ENCODE measurements around the gene ARHGAP45. TPM values are rescaled to one million over a fixed set of nuclear protein-coding genes. Genes with fewer than 3 reads are reported as not detected.

ARHGAP45 gene
- total and polyA plus RNA-seq, 2 of the 8 experiments (the other 6 are each of a cell fraction or from before 2014, with no cell fraction given) = 31.4 to 41.8 TPM

- Histone ChIP-seq H3K27me3 (replicated peaks in 1 of 4; ENCODE audit: control insufficient read depth in 3 of 4, extremely low read depth in 1 of 4, insufficient read depth in 3 of 4, low read length in 3 of 4) (no peaks in the 10 kb centered on the region), H4K91ac (replicated peaks; ENCODE audit: insufficient read length, low read length) (no peak overlapping the region), H3K36me3 (ENCODE audit: control insufficient read depth in 2 of 4, insufficient read depth in 4 of 4, low read length in 3 of 4) (peaks cover 0 to 34% (median 7%) of the 10 kb centered on the region in 4 experiments; a peak in 4 of 8 replicates), H3K79me1 (ENCODE audit: low read depth, low read length) (no peaks in the 10 kb centered on the region), H3K27ac (ENCODE audit: low read depth, low read length) (peak overlapping the region; percentile 17; the same call in 1 of the 2 replicates), H3K4me2 (ENCODE audit: insufficient read depth in 1 of 2, low read depth in 2 of 2, low read length in 2 of 2) (no peak overlapping the region; a peak in 1 of 4 replicates), H2AK5ac (ENCODE audit: low read depth, low read length) (no peak overlapping the region), H3K4ac (replicated peaks; ENCODE audit: insufficient read length, low read depth, low read length) (no peak overlapping the region), H2BK120ac (replicated peaks; ENCODE audit: low read depth, low read length) (no peak overlapping the region), H3K9ac (replicated peaks in 1 of 4; ENCODE audit: extremely low read depth in 1 of 4, low read depth in 3 of 4, low read length in 3 of 4) (no peak overlapping the region), H2BK5ac (ENCODE audit: low read depth, low read length) (peak overlapping the region; percentile 52), H3K18ac (ENCODE audit: extremely low read depth, low read length) (peak overlapping the region; percentile 78), H3K79me2 (ENCODE audit: control insufficient read depth in 1 of 2, insufficient read depth in 2 of 2, low read length in 2 of 2) (no peaks in the 10 kb centered on the region), H2BK20ac (ENCODE audit: low read length) (no peak overlapping the region), H3K4me3 (ENCODE audit: extremely low read depth in 1 of 4, insufficient read depth in 2 of 4, low read depth in 3 of 4, low read length in 4 of 4) (no peak overlapping the region), H2AFZ (ENCODE audit: low read length) (no peak overlapping the region), H4K20me1 (replicated peaks in 1 of 2; ENCODE audit: control insufficient read depth in 1 of 2, insufficient read depth in 2 of 2, low read length in 2 of 2) (peaks cover 2 to 8% of the 10 kb centered on the region in 2 experiments), H2BK12ac (ENCODE audit: low read depth, low read length) (peak overlapping the region; percentile 87; the same call in 1 of the 2 replicates), H3K23me2 (ENCODE audit: low read depth, low read length) (no peaks in the 10 kb centered on the region), H3K14ac (ENCODE audit: insufficient read length) (no peak overlapping the region), H4K8ac (ENCODE audit: extremely low read depth, insufficient read depth, low read length) (peak overlapping the region; percentile 78), H3K56ac (replicated peaks; ENCODE audit: insufficient read length, low read depth, low read length) (no peak overlapping the region), H4K5ac (ENCODE audit: insufficient read length, low read depth, low read length) (peak overlapping the region; percentile 56), H3K9me3 (ENCODE audit: insufficient read depth in 2 of 2, low read depth in 1 of 2, low read length in 1 of 2) (no peaks in the 10 kb centered on the region), H3K4me1 (replicated peaks in 1 of 4; ENCODE audit: control insufficient read depth in 3 of 4, insufficient read depth in 4 of 4, low read length in 3 of 4) (peaks cover 0 to 3% (median 2%) of the 10 kb centered on the region in 4 experiments; a peak in 5 of 7 replicates), H3K23ac (ENCODE audit: insufficient read length) (no peak overlapping the region), H2BK15ac (ENCODE audit: low read length) (peak overlapping the region; percentile 29; the same call in 1 of the 2 replicates)
- no peak for FAIRE-seq
- WGBS, 2 experiments (ENCODE audit: extremely low coverage in 1 of 2, insufficient coverage in 1 of 2, insufficient read length in 1 of 2, insufficient replicate concordance in 2 of 2, low coverage in 1 of 2, low lambda C conversion rate in 2 of 2, missing lambda C conversion rate in 1 of 2) = 77% methylated on average over 28 of the region's 44 CpGs; no CpG with 5 or more reads in 1 of the 2 experiments
- CTCF ChIA-PET (ENCODE audit: partially characterized antibody) = interaction anchor here (0.6 to 3.7 kb wide), 48 partner anchors 8 to 703 kb away, joined by 3 to 27 read pairs (median 5); partner anchors contain the start of genes ARHGAP45, CBARP and SBNO2
- POLR2A ChIA-PET (ENCODE audit: partially characterized antibody) = interaction anchor here (0.9 to 3.1 kb wide), 12 partner anchors 10 to 162 kb away, joined by 3 to 24 read pairs (median 4); partner anchors contain the start of genes CNN2, FAM174C and GPX4
- DNase-seq (ENCODE audit: low read depth in 1 of 2, low spot score in 2 of 2) = peak; percentile 80 to 99
- TF ChIP-seq, protein P1, sequence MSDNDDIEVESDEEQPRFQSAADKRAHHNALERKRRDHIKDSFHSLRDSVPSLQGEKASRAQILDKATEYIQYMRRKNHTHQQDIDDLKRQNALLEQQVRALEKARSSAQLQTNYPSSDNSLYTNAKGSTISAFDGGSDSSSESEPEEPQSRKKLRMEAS (IDR thresholded peaks at IDR 0.05) = peak; percentile 35; the same call in 1 of the 2 replicates
Observed at GRCh38 chr19:1113030-1113985, 46.3 kb downstream of the ARHGAP45 start.
